Transverse colon (tissue), 4 donors: ENCODE measurements around the gene IL26. TPM values are rescaled to one million over a fixed set of nuclear protein-coding genes. Genes with fewer than 3 reads are reported as not detected.

ENCODE experiments used
- DNase-seq: peaks from one replicate; pipeline ENCODE4 v3.0.0-alpha.2; 2019
- H3K27ac ChIP-seq, 4 donors: fragments of 200-600 bp; sonication (generic); 2 replicates each; pipeline ENCODE4 v1.5.1; 2016 to 2018; ENCODE audit warnings: inconsistent platforms in 4 of 4
- H3K27me3 ChIP-seq: fragments of 200-600 bp; sonication (generic); 2 replicates; pipeline ENCODE4 v1.5.1; 2017; ENCODE audit warnings: inconsistent platforms
- H3K36me3 ChIP-seq, 4 donors: fragments of 200-600 bp; sonication (generic); 2 replicates each; pipeline ENCODE4 v1.5.1; 2017 to 2019; ENCODE audit warnings: inconsistent platforms in 4 of 4
- H3K4me1 ChIP-seq, 4 donors: fragments of 200-600 bp; sonication (generic); 2 replicates each; pipeline ENCODE4 v1.5.1; 2017 to 2020; ENCODE audit warnings: inconsistent platforms in 4 of 4
- H3K4me3 ChIP-seq, 4 donors: fragments of 200-600 bp; sonication (generic); 1 replicate in 1 of 4; 2 replicates in 3 of 4; pipeline versions ENCODE4 v1.5.1 to v1.6.1; 2017 to 2019; ENCODE audit warnings: inconsistent platforms in 4 of 4
- H3K9me3 ChIP-seq, 2 donors: fragments of 200-600 bp; sonication (generic); 2 replicates each; pipeline ENCODE4 v1.5.1; 2017 to 2019; ENCODE audit warnings: inconsistent platforms in 2 of 2
- EP300 ChIP-seq: sonication (generic); formaldehyde crosslinking; IDR thresholded peaks from one replicate; pipeline ENCODE4 v1.6.1; 2017; ENCODE audit warnings: antibody characterized with exemption, low read depth
- POLR2A ChIP-seq: fragments of 450-650 bp; IDR thresholded peaks from one replicate; pipeline ENCODE4 v1.6.1; 2016; ENCODE audit warnings: antibody characterized with exemption, mild to moderate bottlenecking, moderate library complexity
- POLR2AphosphoS5 ChIP-seq, 3 donors: sonication (generic); formaldehyde crosslinking; IDR thresholded peaks; one replicate each; pipeline ENCODE4 v1.6.1; 2016; ENCODE audit warnings: antibody characterized with exemption in 3 of 3
- WGBS, 2 donors: methylation state at CpG; one replicate each; pipeline ENCODE4 v1.1.5; 2018; ENCODE audit warnings: low coverage in 1 of 2; 5-methylcytosine and 5-hydroxymethylcytosine counted together
- in situ Hi-C, 4 donors: fragments of 200-750 bp; cut with MboI; loops; one replicate each; pipeline versions ENCODE4 v1.15.0 to v1.15.1; 2017; ENCODE audit warnings: low sequenced_read_pairs in 3 of 4, low pct_ligation_motif_present in 1 of 4, low pct_unique_long_range_greater_than_20kb in 1 of 4
- intact Hi-C: fragments of 100-400 bp; cut with DNase I; formaldehyde crosslinking; loops from one replicate; pipeline ENCODE4 v1.15.1; 2023; ENCODE audit warnings: low total_unique reads
- total RNA-seq, 4 donors: library from RNA; depleted of rRNA; stranded (reverse); fragments of >200 nt; gene quantifications; one replicate each; pipeline ENCODE4 v1.1.0, GENCODE V29; 2016
- TF ChIP-seq, protein P1 (sequence below), 5 experiments: fragments of 200-600 bp in 3 of 5; fragments of 450-650 bp in 2 of 5; sonication (generic) in 3 of 5; IDR thresholded peaks; 1 replicate in 2 of 5; 2 replicates in 3 of 5; pipeline ENCODE4 v1.5.1; 2016 to 2017; ENCODE audit warnings: antibody characterized with exemption in 5 of 5, inconsistent platforms in 3 of 5, mild to moderate bottlenecking in 2 of 5, moderate library complexity in 1 of 5

The IL26 gene
- total RNA-seq, 4 donors from 2014 or later = not detected

DNA sequence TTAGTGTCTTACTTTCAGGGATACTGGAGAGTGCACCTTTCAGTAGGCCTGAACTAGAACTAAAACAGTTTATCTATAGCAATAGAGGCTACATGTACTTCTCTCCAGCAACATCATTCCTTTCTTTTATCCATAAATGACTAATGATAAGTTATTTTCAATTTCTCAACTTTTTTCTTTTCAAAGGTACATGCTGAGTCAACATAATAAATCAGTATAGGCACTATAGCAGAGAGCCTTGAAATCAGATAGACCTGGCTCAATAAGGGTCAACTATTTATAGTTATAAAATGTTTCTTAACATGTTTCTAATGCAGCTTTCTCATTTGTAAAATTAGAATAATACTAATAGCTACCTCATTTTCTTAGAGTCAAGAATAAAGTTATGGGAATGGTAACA, 22.2 kb upstream of the IL26 start:
- in situ Hi-C loops (no loop called here), intact Hi-C loops (no loop called here)
- H3K36me3 ChIP-seq = no peaks in the 10 kb centered on the region
- H3K9me3 ChIP-seq = no peaks in the 10 kb centered on the region
- H3K4me3 ChIP-seq = no peak overlapping the region
- peaks cover 0 to 6% (median 0%) of the 10 kb centered on the region in 4 donors for H3K4me1 ChIP-seq
- no peak overlapping the region for H3K27ac ChIP-seq
- DNase-seq = no peak
- TF ChIP-seq POLR2A = no peak
- TF ChIP-seq, protein P1, sequence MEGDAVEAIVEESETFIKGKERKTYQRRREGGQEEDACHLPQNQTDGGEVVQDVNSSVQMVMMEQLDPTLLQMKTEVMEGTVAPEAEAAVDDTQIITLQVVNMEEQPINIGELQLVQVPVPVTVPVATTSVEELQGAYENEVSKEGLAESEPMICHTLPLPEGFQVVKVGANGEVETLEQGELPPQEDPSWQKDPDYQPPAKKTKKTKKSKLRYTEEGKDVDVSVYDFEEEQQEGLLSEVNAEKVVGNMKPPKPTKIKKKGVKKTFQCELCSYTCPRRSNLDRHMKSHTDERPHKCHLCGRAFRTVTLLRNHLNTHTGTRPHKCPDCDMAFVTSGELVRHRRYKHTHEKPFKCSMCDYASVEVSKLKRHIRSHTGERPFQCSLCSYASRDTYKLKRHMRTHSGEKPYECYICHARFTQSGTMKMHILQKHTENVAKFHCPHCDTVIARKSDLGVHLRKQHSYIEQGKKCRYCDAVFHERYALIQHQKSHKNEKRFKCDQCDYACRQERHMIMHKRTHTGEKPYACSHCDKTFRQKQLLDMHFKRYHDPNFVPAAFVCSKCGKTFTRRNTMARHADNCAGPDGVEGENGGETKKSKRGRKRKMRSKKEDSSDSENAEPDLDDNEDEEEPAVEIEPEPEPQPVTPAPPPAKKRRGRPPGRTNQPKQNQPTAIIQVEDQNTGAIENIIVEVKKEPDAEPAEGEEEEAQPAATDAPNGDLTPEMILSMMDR (IDR thresholded peaks at IDR 0.05) = no peak
- no peak for TF ChIP-seq EP300
- TF ChIP-seq POLR2AphosphoS5 (IDR thresholded peaks at IDR 0.05) = no peak
- no peaks in the 10 kb centered on the region for H3K27me3 ChIP-seq

DNA sequence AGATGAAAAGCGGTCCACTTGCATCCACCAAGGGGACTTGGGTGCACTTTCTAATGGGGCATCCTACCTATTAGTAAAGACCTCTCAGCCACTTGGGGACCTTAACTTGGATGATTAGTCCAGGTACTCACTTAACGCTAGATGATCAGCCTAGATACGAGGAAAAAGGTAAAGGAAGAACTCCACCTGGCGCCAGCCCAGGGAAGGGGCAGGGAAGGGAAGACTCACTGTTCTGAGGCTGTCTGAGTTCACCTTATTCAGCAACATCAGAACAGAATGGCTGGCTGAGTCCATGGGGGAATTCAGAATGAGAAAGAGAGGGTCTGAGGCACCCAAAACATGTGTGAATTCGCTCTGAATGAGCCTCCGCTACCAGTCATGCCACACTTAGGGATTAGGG, 20.7 kb upstream of the IL26 start:
- Histone ChIP-seq H3K27me3 (no peaks in the 10 kb centered on the region), H3K4me1 (peaks cover 0 to 8% (median 0%) of the 10 kb centered on the region in 4 donors), H3K4me3 (peak overlapping the region in 1 of 4 donors; percentile 34), H3K9me3 (no peaks in the 10 kb centered on the region), H3K36me3 (no peaks in the 10 kb centered on the region), H3K27ac (peak overlapping the region; percentile 55 to 80 (median 72))
- intact Hi-C loops = no loop called here
- in situ Hi-C loops = no loop called here
- 82 to 86% methylated on average over 4 to 6 of the region's 6 CpGs for WGBS, 2 donors
- DNase-seq = no peak
- TF ChIP-seq EP300 = no peak
- TF ChIP-seq, protein P1 (IDR thresholded peaks at IDR 0.05) = no peak
- no peak for TF ChIP-seq POLR2AphosphoS5 (IDR thresholded peaks at IDR 0.05)
- TF ChIP-seq POLR2A = no peak

DNA sequence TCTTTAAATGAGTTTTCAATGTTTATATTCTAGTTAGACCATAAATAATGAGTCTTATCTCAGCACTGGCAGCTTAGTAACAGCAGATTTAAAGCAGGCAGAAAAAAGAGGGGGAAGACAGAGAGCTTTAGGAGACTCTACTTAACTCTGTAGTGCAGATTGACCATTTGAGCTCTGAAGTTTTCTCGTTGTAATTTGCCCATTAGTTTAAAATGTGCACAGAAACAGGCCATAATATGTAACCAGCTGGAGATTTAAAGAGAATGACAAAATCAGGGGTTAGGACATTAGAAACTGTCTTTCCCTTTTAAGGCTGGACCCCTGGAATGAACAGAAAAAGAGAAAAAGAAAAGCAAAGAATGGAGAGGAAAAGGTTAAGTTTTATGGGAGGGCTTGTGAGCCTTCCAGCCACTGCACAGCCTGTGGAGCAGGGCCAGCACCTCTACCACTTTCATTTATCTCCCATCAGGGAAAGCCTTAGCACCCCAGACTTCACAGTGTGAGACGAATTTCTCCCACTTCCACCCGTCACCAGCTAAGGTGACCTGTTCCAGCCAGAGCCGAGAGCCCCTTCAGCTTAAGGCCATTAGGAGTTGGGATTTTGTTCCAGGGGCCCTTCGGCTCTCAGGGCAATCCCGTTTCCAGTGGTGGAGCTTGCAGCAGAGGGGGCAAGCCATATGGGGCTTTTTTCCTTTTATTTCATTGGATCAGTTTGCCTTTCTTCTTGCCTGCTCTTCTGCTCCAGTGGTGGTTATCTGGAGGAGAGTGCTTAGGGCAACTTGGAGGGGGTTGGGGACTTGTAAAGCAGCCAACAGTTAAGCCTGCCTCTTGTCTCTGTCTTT, 19.8 kb upstream of the IL26 start:
- no peak for DNase-seq
- H3K4me3 ChIP-seq = peak overlapping the region in 3 of 4 donors; percentile 1 to 34 (median 6)

DNA sequence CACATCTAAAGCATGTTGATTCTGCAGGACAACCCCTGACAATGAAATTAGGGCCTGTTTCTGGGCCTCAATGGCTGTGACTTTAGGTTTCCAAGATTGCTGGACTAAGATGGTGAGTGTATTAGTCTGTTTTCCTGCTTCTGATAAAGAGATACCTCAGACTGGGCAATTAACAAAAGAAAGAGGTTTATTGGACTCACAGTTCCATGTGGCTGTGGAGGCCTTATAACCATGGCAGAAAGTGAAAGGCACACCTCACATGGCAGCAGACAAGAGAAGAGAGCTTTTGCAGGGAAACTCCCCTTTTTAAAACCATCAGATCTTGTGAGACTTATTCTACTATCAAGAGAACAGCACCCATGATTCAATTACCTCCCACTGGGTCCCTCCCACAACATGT, 17.2 kb upstream of the IL26 start:
- no peak for DNase-seq
- H3K9me3 ChIP-seq = no peaks in the 10 kb centered on the region
- H3K27ac ChIP-seq = no peak overlapping the region
- no peak overlapping the region for H3K4me3 ChIP-seq
- no peaks in the 10 kb centered on the region for H3K36me3 ChIP-seq
- no peaks in the 10 kb centered on the region for H3K27me3 ChIP-seq
- in situ Hi-C loops (no loop called here), intact Hi-C loops (no loop called here)
- TF ChIP-seq, protein P1 (IDR thresholded peaks at IDR 0.05) = no peak
- no peak for TF ChIP-seq POLR2AphosphoS5 (IDR thresholded peaks at IDR 0.05)
- no peak for TF ChIP-seq EP300
- no peak for TF ChIP-seq POLR2A
- H3K4me1 ChIP-seq = peaks cover 0 to 22% (median 1%) of the 10 kb centered on the region in 4 donors

More for the DNA sequence above, 19.8 kb upstream of the IL26 start:
- in situ Hi-C loops (no loop called here), intact Hi-C loops (no loop called here)
- Histone ChIP-seq H3K9me3 (no peaks in the 10 kb centered on the region), H3K4me1 (peaks cover 0 to 16% (median 1%) of the 10 kb centered on the region in 4 donors), H3K36me3 (no peaks in the 10 kb centered on the region), H3K27ac (peak overlapping the region; percentile 55 to 80 (median 72)), H3K27me3 (no peaks in the 10 kb centered on the region)
- TF ChIP-seq POLR2AphosphoS5 (IDR thresholded peaks at IDR 0.05) (no peak), EP300 (no peak), POLR2A (no peak)
- TF ChIP-seq, protein P1 (IDR thresholded peaks at IDR 0.05) = no peak
- 37 to 58% methylated on average over 2 to 6 of the region's 6 CpGs for WGBS, 2 donors
